Activated naive CD4-positive, alpha-beta T cell treated with anti-CD3 and anti-CD28 coated beads, Interleukin-2, amount 50 U/mL, for 72 hours (primary cell): ENCODE measurements around the gene EHBP1. TPM values are rescaled to one million over a fixed set of nuclear protein-coding genes. Genes with fewer than 3 reads are reported as not detected.
A peak's percentile ranks its signal among the peaks of the same experiment; 100 is the strongest.

ENCODE experiments used
- ATAC-seq, 2 donors: fragments of 150-1000 bp; cut with Tn5 transposase; 2 replicates each; pipeline ENCODE4 v1.10.0; 2021; ENCODE audit warnings: mild to moderate bottlenecking in 2 of 2, moderate library complexity in 2 of 2
- DNase-seq, 2 donors: peaks; one replicate each; pipeline ENCODE4 v3.0.0; 2021 to 2022; ENCODE audit warnings: low spot score in 2 of 2
- H3K27ac Mint-ChIP-seq, 2 donors: one replicate each; pipeline ENCODE4 v1.8.0; 2022; ENCODE audit warnings: mild to moderate bottlenecking in 2 of 2, mixed read lengths in 2 of 2
- H3K36me3 Mint-ChIP-seq, 2 donors: one replicate each; pipeline ENCODE4 v1.8.0; 2022; ENCODE audit warnings: mixed read lengths in 2 of 2
- H3K9me3 Mint-ChIP-seq, 2 donors: one replicate each; pipeline ENCODE4 v1.8.0; 2022; ENCODE audit warnings: mixed read lengths in 2 of 2
- total RNA-seq, 2 donors: library from RNA; stranded (reverse); gene quantifications; one replicate each; pipeline ENCODE4 v1.2.3, GENCODE V29; 2022

The EHBP1 gene
- total RNA-seq, result 10 to 100 TPM; 22.0 to 39.7 TPM

DNA sequence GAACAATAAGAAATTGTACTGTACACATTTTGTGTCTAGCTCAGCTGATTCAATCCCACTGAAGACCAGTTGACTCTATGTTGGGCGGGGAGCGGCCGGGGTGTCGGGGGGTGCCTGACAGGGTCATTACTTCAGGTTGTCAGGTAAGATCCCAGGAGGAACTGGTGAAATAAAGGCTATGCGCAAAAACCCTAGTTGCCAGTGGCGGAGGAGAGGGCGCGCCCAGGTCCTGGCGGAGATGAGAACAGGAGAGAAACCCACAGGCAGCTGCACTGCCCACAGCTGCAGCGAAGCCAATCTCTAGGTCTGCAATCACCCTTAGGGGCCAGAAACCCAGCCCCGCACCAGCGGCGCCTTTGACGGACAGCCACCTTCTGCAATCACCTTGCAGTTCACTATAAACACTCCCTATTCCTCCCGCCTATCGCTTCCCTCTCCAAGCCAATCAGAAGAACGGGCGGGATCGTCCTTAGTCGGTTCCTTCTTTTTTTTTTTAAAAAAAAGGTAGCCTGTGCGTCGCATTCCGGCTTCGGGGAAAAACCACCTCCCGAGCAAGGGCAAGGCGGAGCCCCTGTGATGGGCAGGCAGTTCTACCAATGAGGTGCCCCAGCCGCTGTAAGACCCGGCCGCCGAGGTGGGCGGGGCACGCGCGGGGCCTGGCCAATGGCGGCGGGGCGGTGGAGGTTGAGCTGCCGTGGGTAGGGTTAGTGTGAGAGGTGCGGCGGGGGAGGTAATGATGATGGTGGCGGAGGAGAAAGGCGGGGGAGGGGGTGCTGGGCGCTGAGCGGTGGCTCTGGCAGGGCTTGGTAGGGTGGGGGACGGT, at the start of gene EHBP1:
Gene EHBP1, plus strand, starts transcription at position 707 of the 823 bp plus-strand sequence. CDS start 1,479 bp downstream, outside the sequence.
- peaks cover 19 to 25% of the 10 kb centered on the region in 2 donors for H3K36me3 Mint-ChIP-seq
- ATAC-seq (peak; percentile 93 to 95), DNase-seq (peak; percentile 99)
- peaks cover 0 to 8% of the 10 kb centered on the region in 2 donors for H3K9me3 Mint-ChIP-seq
- H3K27ac Mint-ChIP-seq, result peak within 1 kb of the TSS; percentile 88 to 89

- no peaks in the 10 kb centered on the region for H3K9me3 Mint-ChIP-seq
- ATAC-seq, result no peak
- H3K36me3 Mint-ChIP-seq, result no peaks in the 10 kb centered on the region
- H3K27ac Mint-ChIP-seq, result no peak overlapping the region
- DNase-seq, result no peak
These were observed 47.7 kb upstream of the EHBP1 start for GRCh38 chr2:62657783-62658182.

GRCh38 chr2:62658891-62659290, 46.6 kb upstream of the EHBP1 start:
- no peaks in the 10 kb centered on the region for H3K36me3 Mint-ChIP-seq
- ATAC-seq, result no peak
- H3K9me3 Mint-ChIP-seq, result no peaks in the 10 kb centered on the region
- H3K27ac Mint-ChIP-seq, result no peak overlapping the region
- DNase-seq, result no peak

DNA sequence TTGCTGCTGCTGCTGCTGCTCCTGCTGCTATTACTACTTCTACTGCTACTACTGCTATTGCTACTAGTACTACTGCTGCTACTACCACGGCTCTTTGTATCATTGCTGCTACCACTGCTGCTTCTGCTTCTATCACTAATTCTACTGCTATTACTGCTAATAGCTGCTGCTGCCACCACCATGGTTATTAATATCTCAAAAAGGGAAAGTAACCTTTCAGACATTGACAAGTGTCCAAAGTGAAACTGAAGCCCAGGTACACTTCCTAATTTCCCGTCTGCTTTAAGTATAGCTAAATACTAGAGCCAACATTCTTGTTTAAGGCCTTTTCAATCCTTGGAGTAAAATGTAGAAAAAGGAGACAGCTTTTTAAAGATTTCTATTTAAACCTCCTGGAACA, 45.4 kb upstream of the EHBP1 start:
- Mint-ChIP-seq H3K9me3 (no peaks in the 10 kb centered on the region), H3K27ac (no peak overlapping the region), H3K36me3 (no peaks in the 10 kb centered on the region)
- ATAC-seq (no peak), DNase-seq (no peak)

GRCh38 chr2:62660582-62661262, 44.8 kb upstream of the EHBP1 start:
- Mint-ChIP-seq H3K27ac (no peak overlapping the region), H3K36me3 (no peaks in the 10 kb centered on the region), H3K9me3 (no peaks in the 10 kb centered on the region)
- ATAC-seq, result peak in 1 of 2 donors; percentile 52
- DNase-seq, result no peak

- DNase-seq (no peak), ATAC-seq (no peak)
- Mint-ChIP-seq H3K9me3 (no peaks in the 10 kb centered on the region), H3K27ac (no peak overlapping the region), H3K36me3 (no peaks in the 10 kb centered on the region)
These were observed 44.3 kb upstream of the EHBP1 start for GRCh38 chr2:62661263-62661635.

DNA sequence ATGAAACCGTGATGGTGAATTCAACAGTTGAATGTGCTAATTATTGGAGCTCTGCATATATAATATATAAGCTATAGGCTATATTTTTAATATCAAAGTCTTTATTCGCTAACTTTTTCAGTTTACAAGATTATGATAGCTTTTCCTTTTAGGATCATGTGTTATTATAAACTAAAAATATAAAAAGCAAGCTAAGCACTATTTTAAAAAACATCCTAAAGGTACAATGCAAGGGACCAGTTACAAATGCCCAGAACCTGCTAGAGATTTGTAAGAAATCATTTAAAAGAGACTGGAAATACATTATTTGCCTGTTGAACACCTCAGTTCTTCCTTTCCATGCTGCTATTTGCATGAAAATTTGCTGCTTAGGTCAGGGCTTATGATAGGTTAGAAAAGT, 43.4 kb upstream of the EHBP1 start:
- H3K36me3 Mint-ChIP-seq, result no peaks in the 10 kb centered on the region
- H3K9me3 Mint-ChIP-seq, result no peaks in the 10 kb centered on the region
- ATAC-seq (no peak), DNase-seq (no peak)
- no peak overlapping the region for H3K27ac Mint-ChIP-seq

DNA sequence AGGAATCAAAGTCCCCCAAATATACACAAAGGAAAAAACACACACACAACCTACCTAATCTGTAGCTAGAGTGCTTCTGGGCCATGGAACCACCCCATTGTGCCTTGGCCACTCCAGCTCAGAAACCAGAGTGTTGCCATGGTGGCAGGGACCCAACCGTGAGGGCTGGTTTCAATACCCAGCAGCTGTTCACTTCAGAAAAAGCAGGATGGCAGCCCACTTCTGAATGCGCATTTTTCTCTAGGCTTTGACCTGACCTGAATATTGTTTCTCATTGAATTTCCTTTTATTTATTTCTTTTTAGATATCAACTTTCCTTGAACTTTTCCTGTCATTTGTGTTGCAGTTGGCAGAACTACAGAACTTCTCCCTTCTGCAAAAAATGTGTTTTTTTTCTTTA, 43.0 kb upstream of the EHBP1 start:
- DNase-seq, result no peak
- H3K36me3 Mint-ChIP-seq, result no peaks in the 10 kb centered on the region
- ATAC-seq, result no peak

GRCh38 chr2:62663411-62663810, 42.1 kb upstream of the EHBP1 start:
- no peak overlapping the region for H3K27ac Mint-ChIP-seq
- H3K9me3 Mint-ChIP-seq, result no peaks in the 10 kb centered on the region

More for the DNA sequence above, 43.0 kb upstream of the EHBP1 start:
- H3K9me3 Mint-ChIP-seq, result no peaks in the 10 kb centered on the region
- no peak overlapping the region for H3K27ac Mint-ChIP-seq

GRCh38 chr2:62663920-62664795, 41.4 kb upstream of the EHBP1 start:
- Mint-ChIP-seq H3K36me3 (no peaks in the 10 kb centered on the region), H3K9me3 (no peaks in the 10 kb centered on the region), H3K27ac (no peak overlapping the region)
- ATAC-seq (no peak), DNase-seq (no peak)

More at GRCh38 chr2:62663411-62663810, 42.1 kb upstream of the EHBP1 start:
- H3K36me3 Mint-ChIP-seq, result no peaks in the 10 kb centered on the region
- ATAC-seq (no peak), DNase-seq (no peak)

- Mint-ChIP-seq H3K27ac (no peak overlapping the region), H3K36me3 (no peaks in the 10 kb centered on the region), H3K9me3 (no peaks in the 10 kb centered on the region)
- no peak for ATAC-seq
- DNase-seq, result no peak
These were observed 40.1 kb upstream of the EHBP1 start for GRCh38 chr2:62665446-62665845.

DNA sequence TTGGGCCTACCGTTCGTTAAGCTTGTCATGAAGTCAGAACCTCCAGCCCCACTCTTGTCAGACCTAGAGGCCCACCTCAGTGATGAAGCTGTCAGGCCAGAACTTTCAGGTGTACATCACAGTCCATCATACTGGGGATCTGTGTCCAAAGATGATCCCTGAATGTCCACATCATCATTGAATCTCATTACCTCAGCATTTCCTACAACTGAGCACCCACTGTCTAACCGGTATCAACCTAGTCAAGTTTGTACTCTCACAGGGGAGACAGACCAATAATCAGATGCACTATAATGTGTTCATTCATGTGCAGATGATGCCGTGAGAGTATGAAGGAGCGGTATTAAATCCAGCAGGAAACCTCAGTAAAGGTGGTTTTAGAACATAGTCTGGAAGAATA, 36.3 kb upstream of the EHBP1 start:
- H3K9me3 Mint-ChIP-seq, result no peaks in the 10 kb centered on the region
- H3K36me3 Mint-ChIP-seq, result no peaks in the 10 kb centered on the region
- DNase-seq (no peak), ATAC-seq (no peak)
- no peak overlapping the region for H3K27ac Mint-ChIP-seq

GRCh38 chr2:62672601-62673000, 32.9 kb upstream of the EHBP1 start:
- DNase-seq (no peak), ATAC-seq (no peak)
- H3K9me3 Mint-ChIP-seq, result no peaks in the 10 kb centered on the region
- no peaks in the 10 kb centered on the region for H3K36me3 Mint-ChIP-seq
- no peak overlapping the region for H3K27ac Mint-ChIP-seq

- H3K9me3 Mint-ChIP-seq, result no peaks in the 10 kb centered on the region
- no peak for DNase-seq
- H3K36me3 Mint-ChIP-seq, result no peaks in the 10 kb centered on the region
- ATAC-seq, result no peak
- no peak overlapping the region for H3K27ac Mint-ChIP-seq
These were observed 30.5 kb upstream of the EHBP1 start for GRCh38 chr2:62675062-62675461.

GRCh38 chr2:62685256-62685655, 20.3 kb upstream of the EHBP1 start:
- Mint-ChIP-seq H3K36me3 (no peaks in the 10 kb centered on the region), H3K9me3 (no peaks in the 10 kb centered on the region), H3K27ac (no peak overlapping the region)
- no peak for ATAC-seq
- DNase-seq, result no peak

DNA sequence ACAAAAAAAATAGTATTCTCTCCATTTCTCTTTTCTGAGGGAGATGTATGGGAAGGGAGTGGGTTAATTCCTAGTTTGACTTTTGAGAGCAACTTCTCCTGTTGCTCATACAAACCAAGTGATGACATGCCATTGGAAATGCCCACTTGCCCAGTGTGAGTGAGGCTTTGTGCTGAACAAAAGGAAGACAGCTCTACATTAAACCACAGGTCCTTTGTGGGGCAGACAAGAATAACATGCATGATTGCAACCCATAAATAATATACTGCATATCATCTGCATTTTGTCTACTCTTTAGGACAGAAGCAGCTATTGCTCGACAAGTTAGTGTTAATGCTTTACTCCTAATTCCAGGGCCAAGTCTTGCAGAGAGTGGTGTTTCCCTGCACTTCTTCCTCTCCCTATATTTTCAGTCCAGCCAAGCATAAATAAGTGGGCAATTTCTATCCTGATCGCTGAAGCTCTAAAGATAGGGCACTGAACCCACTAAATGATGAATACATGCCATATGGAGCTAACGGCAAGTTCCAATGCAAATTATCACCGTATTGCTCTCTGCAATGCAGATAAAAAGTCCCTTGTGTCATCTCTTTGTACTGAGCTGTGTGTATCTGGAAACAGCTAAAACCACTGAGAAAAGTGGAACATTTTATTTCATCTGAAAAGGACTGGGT, 19.4 kb upstream of the EHBP1 start:
- no peak for DNase-seq
- H3K9me3 Mint-ChIP-seq, result no peaks in the 10 kb centered on the region
- H3K36me3 Mint-ChIP-seq, result no peaks in the 10 kb centered on the region
- H3K27ac Mint-ChIP-seq, result no peak overlapping the region
- ATAC-seq, result no peak
